Lower lobe of right lung (tissue), 2 donors: Measurements from ENCODE around the gene MMP14. TPM values are rescaled to one million over a fixed set of nuclear protein-coding genes. Genes with fewer than 3 reads are reported as not detected.
"Not testable (repeated sequence)": the region's sequence is repeated elsewhere in the genome, so short reads cannot be mapped to it uniquely, and the experiment has no call there.

Source experiments
- ATAC-seq, 2 donors: fragments of 200-7000 bp; cut with Tn5 transposase; one replicate each; pipeline ENCODE4 v1.9.1; 2020 to 2022; ENCODE audit warnings: mild to moderate bottlenecking in 2 of 2, moderate library complexity in 2 of 2
- DNase-seq: peaks from one replicate; pipeline ENCODE4 v3.0.0-alpha.2; 2020
- H3K27ac ChIP-seq: fragments of 200-600 bp; one replicate; pipeline ENCODE4 v1.8.0; 2022
- H3K27me3 ChIP-seq: fragments of 200-600 bp; one replicate; pipeline ENCODE4 v1.8.0; 2022; ENCODE audit warnings: low read depth
- H3K36me3 ChIP-seq: fragments of 200-600 bp; one replicate; pipeline ENCODE4 v1.8.0; 2022; ENCODE audit warnings: mild to moderate bottlenecking
- H3K4me1 ChIP-seq: fragments of 200-600 bp; one replicate; pipeline ENCODE4 v1.8.0; 2022
- H3K4me3 ChIP-seq: fragments of 200-600 bp; one replicate; pipeline ENCODE4 v1.8.0; 2022; ENCODE audit warnings: mild to moderate bottlenecking
- H3K9me3 ChIP-seq: fragments of 200-600 bp; one replicate; pipeline ENCODE4 v1.8.0; 2022
- CTCF ChIP-seq: fragments of 200-600 bp; IDR thresholded peaks from one replicate; pipeline ENCODE4 v1.8.0; 2022; ENCODE audit warnings: antibody characterized with exemption, mild to moderate bottlenecking
- intact Hi-C: fragments of 100-400 bp; cut with DNase I; formaldehyde crosslinking; loops from one replicate; pipeline ENCODE4 v1.11.0; 2022
- total RNA-seq: library from RNA; stranded (reverse); fragmentation: NEBNext Ultra II Directional; extraction: Animal tissue kit (Norgen Biotek cat#: 25700); gene quantifications from one replicate; pipeline ENCODE4 v1.2.1, GENCODE V29; 2021
- donor health status: DM: no; HTN: yes; CAD: no; lungs with severe emphysema.

MMP14 gene
- total RNA-seq, 1 donor from 2014 or later = 124 TPM

- no peaks in the 10 kb centered on the region for H3K9me3 ChIP-seq
- ATAC-seq (no peak), DNase-seq (no peak)
- H3K36me3 ChIP-seq = no peaks in the 10 kb centered on the region
- H3K27me3 ChIP-seq = no peaks in the 10 kb centered on the region
- intact Hi-C loops = no loop called here
- peaks cover 9% of the 10 kb centered on the region for H3K4me1 ChIP-seq
- H3K27ac ChIP-seq = no peak overlapping the region
- no peak overlapping the region for H3K4me3 ChIP-seq
- TF ChIP-seq CTCF = no peak
Measured at GRCh38 chr14:22801716-22802115, 34.7 kb upstream of the MMP14 start.

GRCh38 chr14:22802860-22803686, 33.3 kb upstream of the MMP14 start:
- Histone ChIP-seq H3K36me3 (no peaks in the 10 kb centered on the region), H3K27ac (no peak overlapping the region), H3K4me1 (peaks cover 9% of the 10 kb centered on the region), H3K27me3 (no peaks in the 10 kb centered on the region), H3K4me3 (no peak overlapping the region), H3K9me3 (no peaks in the 10 kb centered on the region)
- ATAC-seq = no peak
- intact Hi-C loops = no loop called here
- no peak for DNase-seq
- TF ChIP-seq CTCF = no peak

GRCh38 chr14:22803687-22803974, 32.8 kb upstream of the MMP14 start:
- no peaks in the 10 kb centered on the region for H3K36me3 ChIP-seq
- intact Hi-C loops = no loop called here
- TF ChIP-seq CTCF = no peak
- no peak overlapping the region for H3K27ac ChIP-seq
- H3K4me3 ChIP-seq = no peak overlapping the region
- H3K27me3 ChIP-seq = no peaks in the 10 kb centered on the region
- peaks cover 9% of the 10 kb centered on the region for H3K4me1 ChIP-seq
- no peaks in the 10 kb centered on the region for H3K9me3 ChIP-seq
- no peak for DNase-seq
- ATAC-seq = no peak

- ATAC-seq, intact Hi-C loops, H3K27me3 ChIP-seq, DNase-seq, H3K4me1 ChIP-seq, H3K9me3 ChIP-seq, H3K27ac ChIP-seq, H3K4me3 ChIP-seq, H3K36me3 ChIP-seq: not testable (repeated sequence)
Measured at GRCh38 chr14:22805235-22805634, 31.1 kb upstream of the MMP14 start.

- H3K36me3 ChIP-seq = no peaks in the 10 kb centered on the region
- no peak overlapping the region for H3K27ac ChIP-seq
- DNase-seq (no peak), ATAC-seq (peak; percentile 55 to 84)
- no peaks in the 10 kb centered on the region for H3K9me3 ChIP-seq
- no peaks in the 10 kb centered on the region for H3K4me1 ChIP-seq
- intact Hi-C loops = no loop called here
- H3K27me3 ChIP-seq = no peaks in the 10 kb centered on the region
- TF ChIP-seq CTCF = no peak
- H3K4me3 ChIP-seq = no peak overlapping the region
Measured at GRCh38 chr14:22807432-22808087, 28.8 kb upstream of the MMP14 start.
